ENCODE measurements around the gene GNG13. TPM values are rescaled to one million over a fixed set of nuclear protein-coding genes. Genes with fewer than 3 reads are reported as not detected.
A peak's percentile ranks its signal among the peaks of the same experiment; 100 is the strongest.

Gene GNG13
- total RNA-seq, 5 donors from 2014 or later (not counting 1 experiment from before 2014, with no cell fraction given) = not detected

DNA sequence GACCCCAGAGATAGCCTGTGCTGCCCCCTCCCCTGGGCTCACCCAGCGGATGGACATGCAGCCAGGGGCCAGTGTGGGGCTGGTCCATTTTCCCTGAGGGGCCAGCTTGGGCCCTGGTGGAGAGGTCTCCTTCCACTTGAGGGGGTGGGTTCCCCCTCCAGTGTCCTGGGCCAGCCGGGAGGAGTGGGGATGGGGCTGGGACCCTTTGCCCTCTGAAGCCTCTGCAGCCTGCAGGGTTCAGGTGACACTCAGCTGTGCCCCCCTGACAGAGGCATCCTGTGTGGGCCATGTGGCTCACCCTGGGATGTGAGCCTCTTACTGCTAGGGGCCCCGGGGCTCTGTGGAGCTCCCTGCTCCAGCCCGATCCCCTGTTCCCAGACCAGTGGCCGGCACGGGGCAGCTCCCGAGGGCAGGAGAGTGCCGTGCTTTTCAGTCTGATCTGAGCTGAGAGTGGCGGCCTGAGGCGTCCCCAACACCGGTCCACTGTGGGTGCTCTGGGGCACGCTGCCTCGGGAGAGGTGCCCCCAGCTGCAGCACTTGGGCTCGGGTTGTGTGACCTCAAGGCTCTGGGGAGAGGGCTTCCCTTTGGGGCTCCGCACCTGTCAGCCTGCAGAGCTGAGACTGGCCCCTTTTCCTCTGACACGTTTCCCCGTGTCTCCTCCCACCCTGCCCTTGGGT, 439 bp upstream of the GNG13 start:
- no peaks in the 10 kb centered on the region for H3K36me3 Mint-ChIP-seq
- H3K4me3 Mint-ChIP-seq = no peak overlapping the region
- peaks cover 0 to 18% of the 10 kb centered on the region in 2 donors for H3K27me3 Mint-ChIP-seq
- DNase-seq (no peak), ATAC-seq (replicated peaks in 1 of 4) (peak in 1 of 4 experiments; percentile 13)
- Histone ChIP-seq H3K9me3 (no peaks in the 10 kb centered on the region), H3K27ac (ENCODE audit: low read length) (no peak overlapping the region), H3K27me3 (replicated peaks in 1 of 2; ENCODE audit: control insufficient read depth in 2 of 2, extremely low read depth in 1 of 2, insufficient read depth in 2 of 2, low read length in 1 of 2) (peaks cover 0 to 67% of the 10 kb centered on the region in 2 experiments), H3K4me1 (ENCODE audit: control insufficient read depth in 1 of 2, extremely low read depth in 1 of 2, insufficient read depth in 2 of 2, low read length in 2 of 2) (peaks cover 0 to 3% of the 10 kb centered on the region in 2 experiments), H3K36me3 (ENCODE audit: control insufficient read depth in 2 of 2, extremely low read depth in 1 of 2, insufficient read depth in 1 of 2, low read length in 1 of 2) (no peaks in the 10 kb centered on the region), H3K4me3 (ENCODE audit: control insufficient read depth in 1 of 2, extremely low read depth in 1 of 2, low read length in 1 of 2) (no peak overlapping the region)
- H3K4me1 Mint-ChIP-seq = peaks cover 0 to under 1% (median 0%) of the 10 kb centered on the region in 3 donors
- no peaks in the 10 kb centered on the region for H3K9me3 Mint-ChIP-seq
- 15% methylated on average over 13 of the region's 17 CpGs for WGBS (ENCODE audit: insufficient coverage)
- CTCF ChIA-PET = no interaction called here
- POLR2A ChIA-PET = no interaction called here
- H3K27ac Mint-ChIP-seq = no peak overlapping the region

DNA sequence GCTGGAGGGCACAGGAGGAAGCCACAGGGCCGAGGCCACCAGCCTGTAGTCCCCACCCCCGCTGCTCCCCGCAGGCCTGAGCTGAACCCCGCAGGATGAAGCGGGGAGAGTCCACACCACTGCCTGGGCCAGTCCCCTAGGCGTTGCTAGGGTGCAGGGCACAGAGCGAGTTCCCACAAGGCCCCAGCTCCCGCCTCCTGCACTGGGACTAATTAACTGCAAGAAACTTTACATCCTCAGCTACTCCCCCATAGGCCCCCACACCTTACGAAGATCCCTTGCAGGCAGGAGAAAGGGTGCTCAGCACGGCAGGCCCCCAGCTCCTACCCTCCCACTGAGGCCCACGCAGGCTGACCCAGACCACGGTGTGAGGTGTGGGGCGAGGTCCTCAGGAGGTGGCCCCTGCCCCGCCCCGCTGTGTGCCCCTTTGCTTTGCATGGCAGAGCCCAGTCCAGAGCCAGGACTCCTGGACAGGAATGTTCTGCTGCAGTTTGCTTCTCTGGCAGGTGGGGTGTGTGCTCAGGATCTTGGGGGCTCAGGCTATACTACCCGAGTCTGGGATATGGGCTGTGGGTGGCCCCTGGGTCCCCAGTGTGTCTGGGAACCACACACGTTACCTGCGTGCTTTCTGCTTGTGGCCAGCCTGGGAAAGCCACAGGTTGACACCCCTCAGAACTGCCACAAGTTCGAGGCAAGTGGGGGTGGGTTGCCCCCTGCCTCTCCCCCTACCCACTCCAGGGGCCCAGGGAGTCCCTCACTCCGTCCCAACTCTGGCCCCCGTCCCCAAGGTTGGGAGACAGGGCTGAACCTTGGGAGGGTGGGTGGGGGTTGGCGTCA, 1.2 kb downstream of the GNG13 start:
- Mint-ChIP-seq H3K36me3 (no peaks in the 10 kb centered on the region), H3K4me3 (no peak overlapping the region), H3K4me1 (no peaks in the 10 kb centered on the region), H3K27ac (no peak overlapping the region), H3K27me3 (peaks cover 0 to 18% of the 10 kb centered on the region in 2 donors), H3K9me3 (no peaks in the 10 kb centered on the region)
- Histone ChIP-seq H3K36me3 (ENCODE audit: control insufficient read depth in 2 of 2, extremely low read depth in 1 of 2, insufficient read depth in 1 of 2, low read length in 1 of 2) (no peaks in the 10 kb centered on the region), H3K4me1 (ENCODE audit: control insufficient read depth in 1 of 2, extremely low read depth in 1 of 2, insufficient read depth in 2 of 2, low read length in 2 of 2) (peaks cover 0 to 3% of the 10 kb centered on the region in 2 experiments), H3K9me3 (no peaks in the 10 kb centered on the region), H3K27me3 (replicated peaks in 1 of 2; ENCODE audit: control insufficient read depth in 2 of 2, extremely low read depth in 1 of 2, insufficient read depth in 2 of 2, low read length in 1 of 2) (peaks cover 0 to 61% of the 10 kb centered on the region in 2 experiments), H3K4me3 (ENCODE audit: control insufficient read depth in 1 of 2, extremely low read depth in 1 of 2, low read length in 1 of 2) (no peak overlapping the region), H3K27ac (ENCODE audit: low read length) (no peak overlapping the region)
- ATAC-seq (replicated peaks in 1 of 4) (no peak), DNase-seq (no peak)
- WGBS (ENCODE audit: insufficient coverage) = 65% methylated on average over 10 of the region's 22 CpGs
- ChIA-PET CTCF (no interaction called here), POLR2A (interaction anchor here in 1 of 2 donors (0.6 kb wide), 1 partner anchor 143 kb away, joined by 4 read pairs; no protein-coding TSS in a partner anchor)

- POLR2A ChIA-PET = interaction anchor here in 1 of 2 donors (0.6 kb wide), 1 partner anchor 142 kb away, joined by 4 read pairs; no protein-coding TSS in a partner anchor
- Mint-ChIP-seq H3K36me3 (no peaks in the 10 kb centered on the region), H3K9me3 (no peaks in the 10 kb centered on the region), H3K27ac (no peak overlapping the region), H3K4me1 (no peaks in the 10 kb centered on the region), H3K27me3 (peaks cover 0 to 18% of the 10 kb centered on the region in 2 donors), H3K4me3 (no peak overlapping the region)
- no peaks in the 10 kb centered on the region for H3K36me3 ChIP-seq (ENCODE audit: control insufficient read depth in 2 of 2, extremely low read depth in 1 of 2, insufficient read depth in 1 of 2, low read length in 1 of 2)
- CTCF ChIA-PET = no interaction called here
- no peaks in the 10 kb centered on the region for H3K9me3 ChIP-seq
- H3K27ac ChIP-seq (ENCODE audit: low read length) = no peak overlapping the region
- peaks cover 0 to 3% of the 10 kb centered on the region in 2 experiments for H3K4me1 ChIP-seq (ENCODE audit: control insufficient read depth in 1 of 2, extremely low read depth in 1 of 2, insufficient read depth in 2 of 2, low read length in 2 of 2)
- WGBS (ENCODE audit: insufficient coverage) = 88% methylated on average over 18 of the region's 19 CpGs
- no peak overlapping the region for H3K4me3 ChIP-seq (ENCODE audit: control insufficient read depth in 1 of 2, extremely low read depth in 1 of 2, low read length in 1 of 2)
- DNase-seq (no peak), ATAC-seq (replicated peaks in 1 of 4) (no peak)
- H3K27me3 ChIP-seq (replicated peaks in 1 of 2; ENCODE audit: control insufficient read depth in 2 of 2, extremely low read depth in 1 of 2, insufficient read depth in 2 of 2, low read length in 1 of 2) = peaks cover 0 to 61% of the 10 kb centered on the region in 2 experiments
These were observed 1.9 kb downstream of the GNG13 start for GRCh38 chr16:798666-799065.

- ChIA-PET CTCF (no interaction called here), POLR2A (no interaction called here)
- no peaks in the 10 kb centered on the region for H3K9me3 ChIP-seq
- H3K4me3 ChIP-seq (ENCODE audit: control insufficient read depth in 1 of 2, extremely low read depth in 1 of 2, low read length in 1 of 2) = no peak overlapping the region
- 96% methylated on average over 17 of the region's 22 CpGs for WGBS (ENCODE audit: insufficient coverage)
- no peaks in the 10 kb centered on the region for H3K36me3 ChIP-seq (ENCODE audit: control insufficient read depth in 2 of 2, extremely low read depth in 1 of 2, insufficient read depth in 1 of 2, low read length in 1 of 2)
- no peak for DNase-seq
- no peaks in the 10 kb centered on the region for H3K4me1 Mint-ChIP-seq
- no peaks in the 10 kb centered on the region for H3K9me3 Mint-ChIP-seq
- H3K27ac Mint-ChIP-seq = no peak overlapping the region
- H3K36me3 Mint-ChIP-seq = no peaks in the 10 kb centered on the region
- peaks cover 0 to 3% of the 10 kb centered on the region in 2 experiments for H3K4me1 ChIP-seq (ENCODE audit: control insufficient read depth in 1 of 2, extremely low read depth in 1 of 2, insufficient read depth in 2 of 2, low read length in 2 of 2)
- no peak overlapping the region for H3K27ac ChIP-seq (ENCODE audit: low read length)
- peaks cover 0 to 52% of the 10 kb centered on the region in 2 experiments for H3K27me3 ChIP-seq (replicated peaks in 1 of 2; ENCODE audit: control insufficient read depth in 2 of 2, extremely low read depth in 1 of 2, insufficient read depth in 2 of 2, low read length in 1 of 2)
- peaks cover 0 to 16% of the 10 kb centered on the region in 2 donors for H3K27me3 Mint-ChIP-seq
- H3K4me3 Mint-ChIP-seq = no peak overlapping the region
- ATAC-seq (replicated peaks in 1 of 4) = no peak
These were observed 2.8 kb downstream of the GNG13 start for GRCh38 chr16:797686-798085.

- Mint-ChIP-seq H3K4me3 (no peak overlapping the region), H3K27ac (no peak overlapping the region), H3K4me1 (no peaks in the 10 kb centered on the region), H3K27me3 (peaks cover 0 to 11% of the 10 kb centered on the region in 2 donors), H3K9me3 (no peaks in the 10 kb centered on the region), H3K36me3 (no peaks in the 10 kb centered on the region)
- ChIA-PET POLR2A (no interaction called here), CTCF (no interaction called here)
- Histone ChIP-seq H3K4me3 (ENCODE audit: control insufficient read depth in 1 of 2, extremely low read depth in 1 of 2, low read length in 1 of 2) (no peak overlapping the region), H3K27ac (ENCODE audit: low read length) (no peak overlapping the region), H3K27me3 (replicated peaks in 1 of 2; ENCODE audit: control insufficient read depth in 2 of 2, extremely low read depth in 1 of 2, insufficient read depth in 2 of 2, low read length in 1 of 2) (peaks cover 0 to 46% of the 10 kb centered on the region in 2 experiments), H3K9me3 (no peaks in the 10 kb centered on the region), H3K36me3 (ENCODE audit: control insufficient read depth in 2 of 2, extremely low read depth in 1 of 2, insufficient read depth in 1 of 2, low read length in 1 of 2) (no peaks in the 10 kb centered on the region), H3K4me1 (ENCODE audit: control insufficient read depth in 1 of 2, extremely low read depth in 1 of 2, insufficient read depth in 2 of 2, low read length in 2 of 2) (peaks cover 0 to 3% of the 10 kb centered on the region in 2 experiments)
- ATAC-seq (replicated peaks in 1 of 4) = peak in 1 of 4 experiments; percentile 32
- 75% methylated on average over 1 of the region's 2 CpGs for WGBS (ENCODE audit: insufficient coverage)
- DNase-seq = no peak
These were observed 3.5 kb downstream of the GNG13 start for GRCh38 chr16:797120-797420.

- Histone ChIP-seq H3K36me3 (ENCODE audit: control insufficient read depth in 2 of 2, extremely low read depth in 1 of 2, insufficient read depth in 1 of 2, low read length in 1 of 2) (peaks cover 0 to under 1% of the 10 kb centered on the region in 2 donors), H3K27me3 (replicated peaks in 1 of 2; ENCODE audit: control insufficient read depth in 2 of 2, extremely low read depth in 1 of 2, insufficient read depth in 2 of 2, low read length in 1 of 2) (peaks cover 0 to 40% of the 10 kb centered on the region in 2 experiments), H3K4me1 (ENCODE audit: control insufficient read depth in 1 of 2, extremely low read depth in 1 of 2, insufficient read depth in 2 of 2, low read length in 2 of 2) (peaks cover 0 to 3% of the 10 kb centered on the region in 2 experiments), H3K4me3 (ENCODE audit: control insufficient read depth in 1 of 2, extremely low read depth in 1 of 2, low read length in 1 of 2) (no peak overlapping the region), H3K9me3 (no peaks in the 10 kb centered on the region), H3K27ac (ENCODE audit: low read length) (no peak overlapping the region)
- H3K4me1 Mint-ChIP-seq = peaks cover 0 to under 1% (median 0%) of the 10 kb centered on the region in 3 donors
- ATAC-seq (replicated peaks in 1 of 4) = no peak
- ChIA-PET CTCF (no interaction called here), POLR2A (no interaction called here)
- H3K9me3 Mint-ChIP-seq = no peaks in the 10 kb centered on the region
- 94% methylated on average over 25 of the region's 38 CpGs for WGBS (ENCODE audit: insufficient coverage)
- peaks cover 2% of the 10 kb centered on the region for H3K36me3 Mint-ChIP-seq
- H3K4me3 Mint-ChIP-seq = no peak overlapping the region
- no peak for DNase-seq
- no peak overlapping the region for H3K27ac Mint-ChIP-seq
- H3K27me3 Mint-ChIP-seq = peaks cover 0 to 7% of the 10 kb centered on the region in 2 donors
These were observed 4.0 kb downstream of the GNG13 start for GRCh38 chr16:796296-797119.
